DND-41 (cell line): Measurements from ENCODE around the gene HYAL4.
"Not testable (repeated sequence)": the region's sequence is repeated elsewhere in the genome, so short reads cannot be mapped to it uniquely, and the experiment has no call there.

Source experiments
- ATAC-seq: fragments of 200-7000 bp; cut with Tn5 transposase; 3 replicates; pipeline ENCODE4 v1.9.1; 2021; ENCODE audit warnings: low read depth; ENCODE audit not compliant: insufficient read depth
- DNase-seq: peaks from one replicate; pipeline ENCODE4 v3.0.0-alpha.2; 2020
- H2AFZ ChIP-seq: 2 replicates; pipeline ENCODE4 v1.6.0; 2012; ENCODE audit warnings: low read depth, low read length
- H3K27ac ChIP-seq: 2 replicates; pipeline ENCODE4 v1.5.1; 2012; ENCODE audit warnings: low read length, inconsistent platforms
- H3K27me3 ChIP-seq: fragments of 200-600 bp; sonication (generic); 2 replicates; pipeline ENCODE4 v1.6.0; 2012; ENCODE audit warnings: low read length, mild to moderate bottlenecking, inconsistent platforms; ENCODE audit not compliant: insufficient read depth, poor library complexity
- H3K36me3 ChIP-seq: 2 replicates; pipeline ENCODE4 v1.5.1; 2012; ENCODE audit warnings: low read length, inconsistent platforms; ENCODE audit not compliant: insufficient read depth
- H3K4me1 ChIP-seq: 2 replicates; pipeline ENCODE4 v1.5.1; 2012; ENCODE audit warnings: mild to moderate bottlenecking, low read length; ENCODE audit not compliant: insufficient read depth
- H3K4me2 ChIP-seq: 2 replicates; pipeline ENCODE4 v1.6.0; 2012; ENCODE audit warnings: mild to moderate bottlenecking, moderate library complexity, low read length, inconsistent platforms; ENCODE audit not compliant: insufficient read depth
- H3K4me3 ChIP-seq, 2 experiments: fragments of 200-600 bp in 1 of 2; shearing (Covaris generic) in 1 of 2; 2 replicates each; pipeline ENCODE4 v1.5.1; 2012 to 2016; ENCODE audit warnings: inconsistent platforms in 2 of 2, low read length in 2 of 2, mild to moderate bottlenecking in 2 of 2, low read depth in 1 of 2, moderate library complexity in 1 of 2
- H3K79me2 ChIP-seq: 2 replicates; pipeline ENCODE4 v1.6.0; 2012; ENCODE audit warnings: low read length, inconsistent platforms; ENCODE audit not compliant: insufficient read depth
- H3K9ac ChIP-seq: 2 replicates; pipeline ENCODE4 v1.6.0; 2012; ENCODE audit warnings: low read depth, mild to moderate bottlenecking, inconsistent platforms, low read length, moderate library complexity
- H3K9me3 ChIP-seq: 2 replicates; pipeline ENCODE4 v1.5.1; 2012; ENCODE audit warnings: low read length, moderate library complexity, mild to moderate bottlenecking, inconsistent platforms; ENCODE audit not compliant: insufficient read depth, severe bottlenecking
- H4K20me1 ChIP-seq: 2 replicates; pipeline ENCODE4 v1.6.0; 2012; ENCODE audit warnings: low read length; ENCODE audit not compliant: insufficient read depth
- EZH2 ChIP-seq: IDR thresholded peaks from 3 replicates; pipeline ENCODE4 v1.6.1; 2012; ENCODE audit warnings: borderline replicate concordance, low read depth, mild to moderate bottlenecking, moderate library complexity, low read length, inconsistent platforms; ENCODE audit not compliant: severe bottlenecking
- TF ChIP-seq, protein P1 (sequence below): IDR thresholded peaks from 2 replicates; pipeline ENCODE4 v1.5.1; 2012; ENCODE audit warnings: borderline replicate concordance, low read length, moderate library complexity, mild to moderate bottlenecking; ENCODE audit not compliant: poor library complexity, severe bottlenecking; ENCODE audit errors: extremely low read depth

The HYAL4 gene

DNA sequence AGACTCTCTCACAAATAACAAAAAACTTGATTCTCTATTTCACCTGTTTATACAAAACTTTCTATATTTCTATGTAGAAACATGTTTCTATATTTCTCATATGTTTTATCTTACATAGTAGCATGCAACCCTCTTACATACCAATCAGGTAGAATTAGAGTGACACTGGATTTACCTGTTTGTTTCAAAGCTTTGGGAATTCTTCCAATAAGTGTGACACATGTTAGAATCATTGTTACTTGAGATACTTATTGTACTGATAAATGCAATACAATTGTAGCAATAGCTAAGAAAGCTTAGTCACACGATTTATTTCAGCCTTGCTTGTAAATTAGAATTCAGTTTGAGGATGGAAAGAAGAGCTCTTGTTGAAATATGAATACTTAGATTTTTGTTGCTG lies 4.9 kb downstream of the HYAL4 start:
- H3K4me1 ChIP-seq: no peaks in the 10 kb centered on the region
- H3K36me3 ChIP-seq: no peaks in the 10 kb centered on the region
- TF ChIP-seq, protein P1, sequence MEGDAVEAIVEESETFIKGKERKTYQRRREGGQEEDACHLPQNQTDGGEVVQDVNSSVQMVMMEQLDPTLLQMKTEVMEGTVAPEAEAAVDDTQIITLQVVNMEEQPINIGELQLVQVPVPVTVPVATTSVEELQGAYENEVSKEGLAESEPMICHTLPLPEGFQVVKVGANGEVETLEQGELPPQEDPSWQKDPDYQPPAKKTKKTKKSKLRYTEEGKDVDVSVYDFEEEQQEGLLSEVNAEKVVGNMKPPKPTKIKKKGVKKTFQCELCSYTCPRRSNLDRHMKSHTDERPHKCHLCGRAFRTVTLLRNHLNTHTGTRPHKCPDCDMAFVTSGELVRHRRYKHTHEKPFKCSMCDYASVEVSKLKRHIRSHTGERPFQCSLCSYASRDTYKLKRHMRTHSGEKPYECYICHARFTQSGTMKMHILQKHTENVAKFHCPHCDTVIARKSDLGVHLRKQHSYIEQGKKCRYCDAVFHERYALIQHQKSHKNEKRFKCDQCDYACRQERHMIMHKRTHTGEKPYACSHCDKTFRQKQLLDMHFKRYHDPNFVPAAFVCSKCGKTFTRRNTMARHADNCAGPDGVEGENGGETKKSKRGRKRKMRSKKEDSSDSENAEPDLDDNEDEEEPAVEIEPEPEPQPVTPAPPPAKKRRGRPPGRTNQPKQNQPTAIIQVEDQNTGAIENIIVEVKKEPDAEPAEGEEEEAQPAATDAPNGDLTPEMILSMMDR: no peak
- no peak for TF ChIP-seq EZH2
- H3K4me2 ChIP-seq: no peak overlapping the region
- no peaks in the 10 kb centered on the region for H3K27me3 ChIP-seq
- H3K9ac ChIP-seq: no peak overlapping the region
- H3K79me2 ChIP-seq: no peaks in the 10 kb centered on the region
- no peak overlapping the region for H3K27ac ChIP-seq
- ATAC-seq (no peak), DNase-seq (no peak)
- H3K4me3 ChIP-seq: no peak overlapping the region
- no peak overlapping the region for H2AFZ ChIP-seq
- no peaks in the 10 kb centered on the region for H4K20me1 ChIP-seq
- H3K9me3 ChIP-seq: no peaks in the 10 kb centered on the region

DNA sequence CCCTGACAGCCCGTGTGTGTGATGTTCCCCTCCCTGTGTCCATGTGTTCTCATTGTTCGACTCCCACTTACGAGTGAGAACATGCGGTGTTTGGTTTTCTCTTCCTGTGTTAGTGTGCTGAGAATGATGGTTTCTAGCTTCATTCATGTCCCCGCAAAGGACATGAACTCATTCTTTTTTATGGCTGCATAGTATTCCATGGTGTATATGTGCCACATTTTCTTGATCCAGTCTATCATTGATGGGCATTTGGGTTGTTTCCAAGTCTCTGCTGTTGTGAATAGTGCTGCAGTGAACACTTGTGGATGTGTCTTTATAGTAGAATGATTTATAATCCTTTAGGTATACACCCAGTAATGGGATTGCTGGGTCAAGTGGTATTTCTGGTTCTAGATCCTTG lies 6.4 kb downstream of the HYAL4 start:
- not testable (repeated sequence) for H3K79me2 ChIP-seq, H3K9ac ChIP-seq, H3K4me3 ChIP-seq, H2AFZ ChIP-seq, H3K4me2 ChIP-seq, H3K27me3 ChIP-seq, H3K9me3 ChIP-seq, H4K20me1 ChIP-seq, ATAC-seq, H3K36me3 ChIP-seq, H3K4me1 ChIP-seq, H3K27ac ChIP-seq, DNase-seq

DNA sequence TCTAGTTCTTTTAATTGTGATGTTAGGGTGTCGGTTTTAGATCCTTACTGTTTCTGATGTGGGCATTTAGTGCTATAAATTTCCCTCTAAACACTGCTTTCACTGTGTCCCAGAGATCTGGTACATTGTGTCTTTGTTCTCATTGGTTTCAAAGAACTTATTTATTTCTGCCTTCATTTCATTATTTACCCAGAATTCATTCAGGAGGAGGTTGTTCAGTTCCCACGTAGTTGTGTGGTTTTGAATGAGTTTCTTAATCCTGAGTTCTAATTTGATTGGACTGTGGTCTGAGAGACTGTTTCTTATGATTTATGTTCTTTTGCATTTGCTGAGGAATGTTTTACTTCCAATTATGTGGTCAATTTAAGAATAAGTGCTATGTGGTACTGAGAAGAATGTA lies 9.3 kb downstream of the HYAL4 start:
- H3K27ac ChIP-seq, ATAC-seq, H3K9me3 ChIP-seq, H2AFZ ChIP-seq, H3K4me2 ChIP-seq, H3K27me3 ChIP-seq, H3K9ac ChIP-seq, H3K4me1 ChIP-seq, H3K79me2 ChIP-seq, DNase-seq, H4K20me1 ChIP-seq, H3K36me3 ChIP-seq, H3K4me3 ChIP-seq: not testable (repeated sequence)

DNA sequence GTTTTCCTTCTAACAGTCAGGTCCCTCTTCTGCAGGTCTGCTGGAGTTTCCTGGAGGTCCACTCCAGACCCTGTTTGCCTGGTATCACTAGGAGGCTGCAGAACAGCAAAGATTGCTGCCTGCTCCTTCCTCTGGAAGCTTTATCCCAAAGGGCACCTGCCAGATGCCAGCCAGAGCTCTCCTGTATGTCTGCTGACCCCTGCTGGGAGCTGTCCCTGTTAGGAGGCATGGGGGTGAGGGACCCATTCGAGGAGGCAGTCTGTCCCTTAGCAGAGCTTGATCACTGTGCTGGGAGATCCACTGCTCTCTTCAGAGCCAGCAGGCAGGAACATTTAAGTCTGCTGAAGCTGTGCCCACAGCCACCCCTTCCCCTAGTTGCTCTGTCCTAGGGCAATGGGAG lies 11.5 kb downstream of the HYAL4 start:
- ATAC-seq, H3K27ac ChIP-seq, H3K36me3 ChIP-seq, DNase-seq, H3K27me3 ChIP-seq, H3K9ac ChIP-seq, H3K4me2 ChIP-seq, H3K79me2 ChIP-seq, H3K9me3 ChIP-seq, H2AFZ ChIP-seq, H3K4me3 ChIP-seq, H4K20me1 ChIP-seq, H3K4me1 ChIP-seq: not testable (repeated sequence)

DNA sequence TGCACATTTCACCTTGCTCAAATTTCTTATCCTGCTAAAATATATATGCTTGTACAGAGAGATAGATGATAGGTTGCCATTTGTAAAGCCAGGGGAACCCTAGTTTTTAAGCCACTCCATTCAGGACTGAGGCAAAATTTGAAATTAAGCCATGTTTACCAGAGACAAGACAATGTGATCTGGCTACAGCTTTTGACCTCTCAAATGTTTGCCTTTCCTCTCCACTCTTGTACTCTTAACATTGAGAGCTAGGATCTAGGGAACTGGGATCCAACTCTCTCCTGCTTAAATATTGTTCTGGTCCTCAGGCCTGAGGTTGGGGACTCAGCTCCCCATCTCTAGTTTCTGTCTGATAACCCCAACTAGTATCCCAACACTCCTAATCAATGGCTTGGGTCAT lies 15.9 kb downstream of the HYAL4 start:
- no peaks in the 10 kb centered on the region for H3K4me1 ChIP-seq
- H3K4me3 ChIP-seq: no peak overlapping the region
- no peak overlapping the region for H3K9ac ChIP-seq
- H4K20me1 ChIP-seq: no peaks in the 10 kb centered on the region
- H2AFZ ChIP-seq: no peak overlapping the region
- peaks cover 6% of the 10 kb centered on the region for H3K27me3 ChIP-seq
- no peak for DNase-seq
- no peak overlapping the region for H3K27ac ChIP-seq
- H3K9me3 ChIP-seq: no peaks in the 10 kb centered on the region
- no peak for TF ChIP-seq EZH2
- TF ChIP-seq, protein P1: no peak
- H3K4me2 ChIP-seq: no peak overlapping the region
- no peak for ATAC-seq
- no peaks in the 10 kb centered on the region for H3K79me2 ChIP-seq
- no peaks in the 10 kb centered on the region for H3K36me3 ChIP-seq
